HG03066 (cell line): ENCODE data around the gene MEF2B.
"Not testable (repeated sequence)": the region's sequence is repeated elsewhere in the genome, so short reads cannot be mapped to it uniquely, and the experiment has no call there.

Experiments used
- ATAC-seq: cut with Tn5 transposase; IDR thresholded peaks from one replicate; pipeline ENCODE4 v1.9.1; 2021; ENCODE audit warnings: low read depth; ENCODE audit not compliant: unreplicated experiment

The MEF2B gene

GRCh38 chr19:19157808-19158207, 12.3 kb downstream of the MEF2B start:
- ATAC-seq: no peak

- ATAC-seq: peak; percentile 64
Measured at GRCh38 chr19:19155495-19156219, 14.4 kb downstream of the MEF2B start.

- no peak for ATAC-seq
Measured at GRCh38 chr19:19154768-19155494, 15.1 kb downstream of the MEF2B start.

- no peak for ATAC-seq
Measured at GRCh38 chr19:19152668-19153384, 17.2 kb downstream of the MEF2B start.

GRCh38 chr19:19151418-19151817, 18.6 kb downstream of the MEF2B start:
- no peak for ATAC-seq

GRCh38 chr19:19149435-19149834, 20.6 kb downstream of the MEF2B start:
- ATAC-seq: no peak

- not testable (repeated sequence) for ATAC-seq
Measured at GRCh38 chr19:19148504-19148903, 21.6 kb downstream of the MEF2B start.

GRCh38 chr19:19147344-19147743, 22.7 kb downstream of the MEF2B start:
- ATAC-seq: no peak

- no peak for ATAC-seq
Measured at GRCh38 chr19:19146865-19147264, 23.2 kb downstream of the MEF2B start.

GRCh38 chr19:19145684-19146608, 24.1 kb downstream of the MEF2B start:
- no peak for ATAC-seq

- ATAC-seq: no peak
Measured at GRCh38 chr19:19145281-19145680, 24.8 kb downstream of the MEF2B start.

GRCh38 chr19:19142347-19142746, 27.7 kb downstream of the MEF2B start:
- no peak for ATAC-seq

- no peak for ATAC-seq
Measured at GRCh38 chr19:19140476-19140875, 29.6 kb downstream of the MEF2B start.

GRCh38 chr19:19139876-19140229, 30.2 kb downstream of the MEF2B start:
- no peak for ATAC-seq

GRCh38 chr19:19138109-19138981, 31.7 kb downstream of the MEF2B start, which contains the start of gene TMEM161A:
TSS of gene TMEM161A (minus strand) at chr19:19138478. CDS start at chr19:19138428, 50 bp downstream.
- peak; percentile 98 for ATAC-seq

- no peak for ATAC-seq
Measured at GRCh38 chr19:19137556-19138108, 32.4 kb downstream of the MEF2B start.

- not testable (repeated sequence) for ATAC-seq
Measured at GRCh38 chr19:19135713-19136112, 34.4 kb downstream of the MEF2B start.

- no peak for ATAC-seq
Measured at GRCh38 chr19:19134687-19135158, 35.3 kb downstream of the MEF2B start.

GRCh38 chr19:19133985-19134384, 36.1 kb downstream of the MEF2B start:
- ATAC-seq: no peak
